Calu3 (cell line): ENCODE data around the gene PARP4. TPM values are rescaled to one million over a fixed set of nuclear protein-coding genes. Genes with fewer than 3 reads are reported as not detected.
"Not testable (repeated sequence)": the region's sequence is repeated elsewhere in the genome, so short reads cannot be mapped to it uniquely, and the experiment has no call there.

Experiments
- Bru-seq: library from RNA; stranded (reverse); fragments of 400-500 nt; gene quantifications from one replicate; lab custom pipeline; 2021; lab: Mats Ljungman, UMichigan
- BruChase-seq, 2 experiments: library from RNA; stranded (reverse); fragments of 400-500 nt; gene quantifications; one replicate each; lab custom pipeline; 2021; lab: Mats Ljungman, UMichigan
- BruUV-seq: library from RNA; stranded (reverse); fragments of 400-500 nt; replicated peaks from 2 replicates; lab custom pipeline; 2021; lab: Mats Ljungman, UMichigan
- CTCF ChIA-PET: fragments of 300-600 bp; sonication (Branson Sonifier 250); formaldehyde crosslinking; loops from one replicate; lab custom pipeline; 2022; ENCODE audit warnings: antibody characterized with exemption; lab: Charles Lee
- DNase-seq: peaks from one replicate; pipeline ENCODE4 v3.0.0; 2022
- H3K27ac Mint-ChIP-seq: one replicate; pipeline ENCODE4 v1.8.0; 2022; ENCODE audit warnings: mixed read lengths; ENCODE audit not compliant: unreplicated experiment
- H3K27me3 Mint-ChIP-seq: one replicate; pipeline ENCODE4 v1.8.0; 2022; ENCODE audit warnings: mixed read lengths; ENCODE audit not compliant: unreplicated experiment
- H3K36me3 Mint-ChIP-seq: one replicate; pipeline ENCODE4 v1.8.0; 2022; ENCODE audit warnings: mild to moderate bottlenecking, moderate library complexity, mixed read lengths; ENCODE audit not compliant: insufficient read depth, unreplicated experiment
- H3K4me1 Mint-ChIP-seq: one replicate; pipeline ENCODE4 v1.8.0; 2022; ENCODE audit warnings: mild to moderate bottlenecking, low read depth, mixed read lengths; ENCODE audit not compliant: unreplicated experiment
- H3K4me3 Mint-ChIP-seq: one replicate; pipeline ENCODE4 v1.8.0; 2022; ENCODE audit warnings: mild to moderate bottlenecking, low read depth, moderate library complexity, mixed read lengths; ENCODE audit not compliant: unreplicated experiment
- H3K9me3 Mint-ChIP-seq: one replicate; pipeline ENCODE4 v1.8.0; 2022; ENCODE audit warnings: low read depth, mixed read lengths; ENCODE audit not compliant: unreplicated experiment
- intact Hi-C: fragments of 100-400 bp; cut with micrococcal nuclease; formaldehyde crosslinking; loops from one replicate; pipeline ENCODE4 v1.10.0; 2022; ENCODE audit not compliant: unreplicated experiment
- long read RNA-seq: library from polyadenylated mRNA; stranded (forward); transcript quantifications from one replicate; pipeline ENCODE4 v2.0.0, GENCODE V29; 2022
- total RNA-seq: library from RNA; stranded (reverse); gene quantifications from 2 replicates; pipeline ENCODE4 v1.2.3, GENCODE V29; 2022
- TF ChIP-seq, protein P1 (sequence below): fragments of 200-600 bp; IDR thresholded peaks from one replicate; pipeline ENCODE4 v1.8.0; 2022; ENCODE audit warnings: antibody characterized with exemption; ENCODE audit not compliant: unreplicated experiment

PARP4 gene
- total RNA-seq: 77.6 and 78.3 TPM in 2 replicates
- Bru-seq, nascent RNA: percentile 90 among the genes with signal in this experiment
- percentile 91 among the genes with signal in this experiment for BruChase-seq, experiment 1, labeled RNA remaining after a 6-hour chase
- BruChase-seq, experiment 2, labeled RNA remaining after a 2-hour chase: percentile 86 among the genes with signal in this experiment
- long read RNA-seq, full-length matches to known transcripts: 40 of 67 reads
- long read RNA-seq, partial matches to known transcripts: 15 of 67 reads
- long read RNA-seq, other reads (novel, unspliced or antisense): 12 of 67 reads

DNA sequence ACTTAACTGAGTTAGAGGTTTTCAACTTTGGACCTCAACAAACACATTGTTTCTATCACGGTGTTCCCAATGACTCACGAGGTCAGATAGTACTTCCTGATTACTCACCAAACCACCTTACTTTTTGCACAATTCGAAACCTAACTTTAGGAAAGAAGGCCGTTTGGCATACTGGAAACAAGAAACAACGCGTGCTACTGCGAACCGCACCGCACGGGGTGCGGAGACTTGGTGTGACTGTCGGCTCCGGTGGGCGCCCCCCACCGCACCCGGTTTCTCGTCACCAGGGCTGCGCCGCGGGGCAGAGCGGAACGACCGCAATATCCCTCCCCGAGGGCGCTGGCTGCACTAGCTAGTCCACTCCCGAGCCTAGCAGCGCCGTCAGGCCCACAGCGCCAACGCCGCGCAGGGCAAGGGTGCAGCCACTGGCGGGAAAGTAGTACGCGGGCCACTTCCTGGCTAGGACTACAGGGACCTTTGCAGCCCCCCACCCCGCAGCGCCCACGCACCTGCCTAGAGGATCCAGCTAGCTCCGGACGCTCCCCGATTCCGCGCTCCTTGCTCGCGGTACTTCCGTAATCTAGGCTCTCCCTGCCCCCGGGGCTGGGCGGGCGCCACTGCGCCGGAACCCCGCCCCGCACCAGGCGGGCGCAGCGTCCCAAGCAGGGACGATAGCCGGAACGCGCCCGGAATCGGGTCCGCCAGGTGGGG, at the start of gene PARP4:
TSS of gene PARP4 (minus strand) at position 582 of the 711 bp plus-strand sequence. CDS start 9,002 bp downstream, outside the sequence.
- Mint-ChIP-seq H3K4me1 (peaks cover 11% of the 10 kb centered on the region), H3K4me3 (peak within 1 kb of the TSS; percentile 74), H3K27me3 (no peaks in the 10 kb centered on the region), H3K9me3 (no peaks in the 10 kb centered on the region), H3K36me3 (peaks cover 48% of the 10 kb centered on the region), H3K27ac (peak within 1 kb of the TSS; percentile 88)
- peak; percentile 80 for DNase-seq
- intact Hi-C loops: no loop called here
- no TSS peak for BruUV-seq
- TF ChIP-seq, protein P1, sequence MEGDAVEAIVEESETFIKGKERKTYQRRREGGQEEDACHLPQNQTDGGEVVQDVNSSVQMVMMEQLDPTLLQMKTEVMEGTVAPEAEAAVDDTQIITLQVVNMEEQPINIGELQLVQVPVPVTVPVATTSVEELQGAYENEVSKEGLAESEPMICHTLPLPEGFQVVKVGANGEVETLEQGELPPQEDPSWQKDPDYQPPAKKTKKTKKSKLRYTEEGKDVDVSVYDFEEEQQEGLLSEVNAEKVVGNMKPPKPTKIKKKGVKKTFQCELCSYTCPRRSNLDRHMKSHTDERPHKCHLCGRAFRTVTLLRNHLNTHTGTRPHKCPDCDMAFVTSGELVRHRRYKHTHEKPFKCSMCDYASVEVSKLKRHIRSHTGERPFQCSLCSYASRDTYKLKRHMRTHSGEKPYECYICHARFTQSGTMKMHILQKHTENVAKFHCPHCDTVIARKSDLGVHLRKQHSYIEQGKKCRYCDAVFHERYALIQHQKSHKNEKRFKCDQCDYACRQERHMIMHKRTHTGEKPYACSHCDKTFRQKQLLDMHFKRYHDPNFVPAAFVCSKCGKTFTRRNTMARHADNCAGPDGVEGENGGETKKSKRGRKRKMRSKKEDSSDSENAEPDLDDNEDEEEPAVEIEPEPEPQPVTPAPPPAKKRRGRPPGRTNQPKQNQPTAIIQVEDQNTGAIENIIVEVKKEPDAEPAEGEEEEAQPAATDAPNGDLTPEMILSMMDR: no peak
- CTCF ChIA-PET: no interaction called here

GRCh38 chr13:24560579-24561187, 48.1 kb upstream of the PARP4 start:
- BruUV-seq, CTCF ChIA-PET, DNase-seq, H3K9me3 Mint-ChIP-seq, H3K27me3 Mint-ChIP-seq, H3K36me3 Mint-ChIP-seq, H3K4me1 Mint-ChIP-seq, H3K27ac Mint-ChIP-seq, H3K4me3 Mint-ChIP-seq, intact Hi-C loops: not testable (repeated sequence)

DNA sequence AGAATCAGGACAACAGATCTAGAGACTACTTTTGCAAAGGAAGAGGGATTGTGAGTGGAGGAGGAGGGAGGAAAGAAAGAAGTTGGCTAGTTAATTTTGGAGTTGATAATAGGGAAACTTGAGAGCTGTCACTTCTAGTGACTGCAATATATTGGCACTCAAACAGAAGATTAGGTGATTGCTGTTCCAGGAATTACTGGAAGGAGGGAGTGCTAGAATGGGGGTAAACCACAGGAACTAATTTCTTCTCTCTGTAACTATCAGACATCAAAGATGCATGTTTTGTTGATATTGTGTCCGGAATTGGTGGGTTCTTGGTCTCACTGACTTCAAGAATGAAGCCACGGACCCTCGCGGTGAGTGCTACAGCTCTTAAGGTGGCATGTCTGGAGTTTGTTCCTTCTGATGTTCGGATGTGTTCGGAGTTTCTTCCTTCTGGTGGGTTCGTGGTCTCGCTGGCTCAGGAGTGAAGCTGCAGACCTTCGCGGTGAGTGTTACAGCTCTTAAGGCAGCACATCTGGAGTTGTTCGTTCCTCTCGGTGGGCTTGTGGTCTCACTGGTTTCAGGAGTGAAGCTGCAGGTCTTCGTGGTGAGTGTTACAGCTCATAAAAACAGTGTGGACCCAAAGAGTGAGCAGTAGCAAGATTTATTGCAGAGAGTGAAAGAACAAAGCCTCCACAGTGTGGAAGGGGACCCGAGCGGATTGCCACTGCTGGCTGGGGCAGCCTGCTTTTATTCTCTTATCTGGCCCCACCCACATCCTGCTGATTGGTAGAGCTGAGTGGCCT, 47.0 kb upstream of the PARP4 start:
- H3K36me3 Mint-ChIP-seq, H3K27ac Mint-ChIP-seq, BruUV-seq, H3K4me1 Mint-ChIP-seq, H3K9me3 Mint-ChIP-seq, CTCF ChIA-PET, H3K27me3 Mint-ChIP-seq, DNase-seq, H3K4me3 Mint-ChIP-seq: not testable (repeated sequence)
- intact Hi-C loops: loop anchor here (5.0 kb wide), 1 partner anchor 237 kb away; no protein-coding TSS in a partner anchor

DNA sequence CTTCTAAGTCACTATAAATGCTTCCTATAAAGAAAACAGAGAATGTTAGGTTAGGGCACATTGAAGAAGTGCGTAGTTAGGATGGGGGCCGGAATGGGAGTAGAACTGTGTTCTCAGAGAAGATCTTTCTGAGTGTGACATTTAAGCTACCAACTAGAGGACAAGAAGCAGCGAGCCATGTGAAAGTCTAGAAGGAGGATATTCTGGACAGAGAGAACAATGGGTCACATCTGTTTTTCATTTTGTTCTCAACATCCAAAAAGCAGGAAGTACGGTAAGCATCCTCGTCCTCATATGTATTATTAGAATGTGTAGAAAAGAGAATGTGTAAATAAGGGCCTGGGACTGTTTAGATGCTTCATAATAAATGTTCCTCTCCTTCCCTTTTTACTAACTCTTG, 44.5 kb upstream of the PARP4 start:
- Mint-ChIP-seq H3K4me1 (no peaks in the 10 kb centered on the region), H3K27ac (no peak overlapping the region), H3K4me3 (no peak overlapping the region), H3K27me3 (peaks cover 6% of the 10 kb centered on the region), H3K36me3 (no peaks in the 10 kb centered on the region), H3K9me3 (peaks cover 2% of the 10 kb centered on the region)
- BruUV-seq: no TSS peak
- TF ChIP-seq, protein P1: no peak
- intact Hi-C loops: loop anchor here (5.0 kb wide), 1 partner anchor 235 kb away; no protein-coding TSS in a partner anchor
- DNase-seq: no peak
- CTCF ChIA-PET: no interaction called here

- H3K27ac Mint-ChIP-seq, H3K4me3 Mint-ChIP-seq, H3K36me3 Mint-ChIP-seq, H3K9me3 Mint-ChIP-seq, DNase-seq, H3K4me1 Mint-ChIP-seq, BruUV-seq, CTCF ChIA-PET, intact Hi-C loops: not testable (repeated sequence)
- peaks cover 18% of the 10 kb centered on the region for H3K27me3 Mint-ChIP-seq
Observed at GRCh38 chr13:24553892-24554291, 41.3 kb upstream of the PARP4 start.

GRCh38 chr13:24541476-24542352, 29.1 kb upstream of the PARP4 start:
- peak overlapping the region; percentile 74 for H3K4me3 Mint-ChIP-seq
- H3K4me1 Mint-ChIP-seq, H3K9me3 Mint-ChIP-seq, CTCF ChIA-PET, H3K36me3 Mint-ChIP-seq, intact Hi-C loops, BruUV-seq, H3K27ac Mint-ChIP-seq: not testable (repeated sequence)
- peak; percentile 14 for DNase-seq
- H3K27me3 Mint-ChIP-seq: peaks cover 28% of the 10 kb centered on the region
